Neural cell (in vitro differentiated cells): ENCODE results near the gene TRIO. TPM values are rescaled to one million over a fixed set of nuclear protein-coding genes. Genes with fewer than 3 reads are reported as not detected.
A peak's percentile ranks its signal among the peaks of the same experiment; 100 is the strongest.

Experiments used
- H2AFZ ChIP-seq: fragments of 200-600, 300-800 bp; sonication (generic), shearing (Covaris generic); 2 replicates; pipeline ENCODE4 v1.6.0; 2014; ENCODE audit warnings: low read depth, mild to moderate bottlenecking, antibody characterized with exemption, low read length, moderate library complexity
- H3F3A ChIP-seq: fragments of 200-600 bp; shearing (Covaris generic); 2 replicates; pipeline ENCODE4 v1.6.1; 2016; ENCODE audit warnings: mild to moderate bottlenecking, moderate library complexity, mixed read lengths, antibody characterized with exemption, low read length; ENCODE audit not compliant: insufficient read depth, poor library complexity, severe bottlenecking
- H3K27ac ChIP-seq: fragments of 200-600, 300-800 bp; sonication (generic), shearing (Covaris generic); 2 replicates; pipeline ENCODE4 v1.5.1; 2014; ENCODE audit warnings: mild to moderate bottlenecking, low read length, moderate library complexity
- H3K27me3 ChIP-seq: fragments of 300-800, 200-600 bp; sonication (generic), shearing (Covaris generic); 2 replicates; pipeline ENCODE4 v1.6.0; 2014; ENCODE audit warnings: mild to moderate bottlenecking, low read depth, low read length, moderate library complexity; ENCODE audit not compliant: insufficient read depth
- H3K36me3 ChIP-seq: fragments of 300-800, 200-600 bp; sonication (generic), shearing (Covaris generic); 2 replicates; pipeline ENCODE4 v1.5.1; 2014; ENCODE audit warnings: mild to moderate bottlenecking, antibody characterized with exemption, low read length, moderate library complexity; ENCODE audit not compliant: insufficient read depth
- H3K4me2 ChIP-seq: fragments of 300-800, 200-600 bp; sonication (generic), shearing (Covaris generic); 2 replicates; pipeline ENCODE4 v1.6.0; 2014; ENCODE audit warnings: mild to moderate bottlenecking, low read length
- H3K4me3 ChIP-seq: fragments of 300-800, 200-600 bp; sonication (generic), shearing (Covaris generic); 2 replicates; pipeline ENCODE4 v1.5.1; 2014; ENCODE audit warnings: mild to moderate bottlenecking, low read length, moderate library complexity
- H3K79me2 ChIP-seq: fragments of 200-600 bp; shearing (Covaris generic); replicated peaks from 2 replicates; pipeline ENCODE4 v1.6.0; 2014; ENCODE audit warnings: mild to moderate bottlenecking, low read length, moderate library complexity; ENCODE audit not compliant: insufficient read depth
- H3K9ac ChIP-seq: fragments of 300-800, 200-600 bp; sonication (generic), shearing (Covaris generic); 2 replicates; pipeline ENCODE4 v1.6.1; 2016; ENCODE audit warnings: mild to moderate bottlenecking, low read length, mixed read lengths
- H3K9me2 ChIP-seq: fragments of 200-600 bp; shearing (Covaris generic); 2 replicates; pipeline ENCODE4 v1.6.1; 2016; ENCODE audit warnings: mild to moderate bottlenecking, low read length, mixed read lengths; ENCODE audit not compliant: insufficient read depth
- H3K9me3 ChIP-seq: fragments of 200-600, 300-800 bp; sonication (generic), shearing (Covaris generic); 2 replicates; pipeline ENCODE4 v1.6.1; 2016; ENCODE audit warnings: mild to moderate bottlenecking, mixed run types, low read length, moderate library complexity, mixed read lengths
- H4K20me1 ChIP-seq: fragments of 200-600 bp; shearing (Covaris generic); 2 replicates; pipeline ENCODE4 v1.6.1; 2016; ENCODE audit warnings: mild to moderate bottlenecking, mixed run types; ENCODE audit not compliant: insufficient read depth
- EP300 ChIP-seq: fragments of 450-650 bp; conservative IDR thresholded peaks from 2 replicates; pipeline ENCODE4 v1.6.1; 2014; ENCODE audit warnings: antibody characterized with exemption, mild to moderate bottlenecking, moderate library complexity; ENCODE audit not compliant: poor library complexity, severe bottlenecking
- EZH2 ChIP-seq: fragments of 200-600, 300-800 bp; shearing (Covaris generic), sonication (generic); IDR thresholded peaks from 2 replicates; pipeline ENCODE4 v1.6.1; 2014; ENCODE audit warnings: antibody characterized with exemption, low read length, borderline replicate concordance, mild to moderate bottlenecking; ENCODE audit not compliant: insufficient read depth, poor library complexity, severe bottlenecking
- MXI1 ChIP-seq: fragments of 450-650 bp; conservative IDR thresholded peaks from 2 replicates; pipeline ENCODE4 v1.6.1; 2014; ENCODE audit warnings: antibody characterized with exemption, mild to moderate bottlenecking; ENCODE audit not compliant: poor library complexity, severe bottlenecking
- POLR2AphosphoS5 ChIP-seq: IDR thresholded peaks from 2 replicates; pipeline ENCODE4 v1.6.1; 2012
- RAD21 ChIP-seq: fragments of 450-650 bp; conservative IDR thresholded peaks from 2 replicates; pipeline ENCODE4 v1.6.1; 2014; ENCODE audit warnings: antibody characterized with exemption, mild to moderate bottlenecking, moderate library complexity
- SMC3 ChIP-seq: fragments of 450-650 bp; conservative IDR thresholded peaks from 2 replicates; pipeline ENCODE4 v1.6.1; 2014; ENCODE audit warnings: antibody characterized with exemption, mild to moderate bottlenecking, moderate library complexity; ENCODE audit not compliant: poor library complexity
- TAF1 ChIP-seq: IDR thresholded peaks from 2 replicates; pipeline ENCODE4 v1.6.1; 2012; ENCODE audit warnings: low read depth
- polyA plus RNA-seq: library from polyadenylated mRNA; depleted of rRNA; stranded (reverse); fragments of >200 nt; gene quantifications from 2 replicates; pipeline ENCODE4 v1.2.3, GENCODE V29; 2014
- TF ChIP-seq, protein P1 (sequence below): IDR thresholded peaks from 2 replicates; pipeline ENCODE4 v1.6.1; 2012; ENCODE audit warnings: borderline replicate concordance
- TF ChIP-seq, protein P2 (sequence below): fragments of 450-650 bp; IDR thresholded peaks from 2 replicates; pipeline ENCODE4 v1.5.1; 2014; ENCODE audit warnings: antibody characterized with exemption, mild to moderate bottlenecking, moderate library complexity; ENCODE audit not compliant: poor library complexity, severe bottlenecking

The TRIO gene
- polyA plus RNA-seq, 1 donor from 2014 or later: 168 TPM

DNA sequence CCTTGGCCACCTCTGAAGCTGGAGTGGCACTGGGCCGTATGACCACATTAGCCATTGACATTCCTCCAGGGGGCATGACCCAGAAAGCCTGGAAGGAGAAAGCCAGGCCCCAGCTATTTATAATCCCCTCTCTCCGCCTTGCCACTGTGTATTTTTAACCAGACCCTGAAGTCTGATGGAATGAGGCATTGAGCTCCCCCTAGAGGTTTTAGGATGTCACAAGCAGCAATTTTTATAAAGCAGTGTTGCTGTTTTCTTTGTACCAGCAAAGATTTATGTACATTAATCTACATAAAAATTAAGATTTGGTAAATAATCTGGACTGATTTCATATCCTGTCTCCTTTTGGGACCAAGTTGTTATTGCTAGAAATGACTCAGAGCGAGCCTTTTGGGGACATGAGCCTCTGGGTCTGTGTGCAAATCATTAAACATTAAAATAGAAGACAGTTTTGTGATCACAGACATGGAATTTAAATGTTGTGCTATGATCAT lies 127.1 kb downstream of the TRIO start:
- H3K9me3 ChIP-seq: no peaks in the 10 kb centered on the region
- no peaks in the 10 kb centered on the region for H3K9me2 ChIP-seq
- peak overlapping the region; percentile 28 for H3K27ac ChIP-seq
- peaks cover 74% of the 10 kb centered on the region for H3K79me2 ChIP-seq
- H3K9ac ChIP-seq: peak overlapping the region; percentile 24
- no peak overlapping the region for H3K4me2 ChIP-seq
- H3K36me3 ChIP-seq: no peaks in the 10 kb centered on the region
- no peaks in the 10 kb centered on the region for H4K20me1 ChIP-seq
- no peaks in the 10 kb centered on the region for H3K27me3 ChIP-seq
- H3K4me3 ChIP-seq: no peak overlapping the region
- H3F3A ChIP-seq: no peaks in the 10 kb centered on the region
- TF ChIP-seq, protein P1, sequence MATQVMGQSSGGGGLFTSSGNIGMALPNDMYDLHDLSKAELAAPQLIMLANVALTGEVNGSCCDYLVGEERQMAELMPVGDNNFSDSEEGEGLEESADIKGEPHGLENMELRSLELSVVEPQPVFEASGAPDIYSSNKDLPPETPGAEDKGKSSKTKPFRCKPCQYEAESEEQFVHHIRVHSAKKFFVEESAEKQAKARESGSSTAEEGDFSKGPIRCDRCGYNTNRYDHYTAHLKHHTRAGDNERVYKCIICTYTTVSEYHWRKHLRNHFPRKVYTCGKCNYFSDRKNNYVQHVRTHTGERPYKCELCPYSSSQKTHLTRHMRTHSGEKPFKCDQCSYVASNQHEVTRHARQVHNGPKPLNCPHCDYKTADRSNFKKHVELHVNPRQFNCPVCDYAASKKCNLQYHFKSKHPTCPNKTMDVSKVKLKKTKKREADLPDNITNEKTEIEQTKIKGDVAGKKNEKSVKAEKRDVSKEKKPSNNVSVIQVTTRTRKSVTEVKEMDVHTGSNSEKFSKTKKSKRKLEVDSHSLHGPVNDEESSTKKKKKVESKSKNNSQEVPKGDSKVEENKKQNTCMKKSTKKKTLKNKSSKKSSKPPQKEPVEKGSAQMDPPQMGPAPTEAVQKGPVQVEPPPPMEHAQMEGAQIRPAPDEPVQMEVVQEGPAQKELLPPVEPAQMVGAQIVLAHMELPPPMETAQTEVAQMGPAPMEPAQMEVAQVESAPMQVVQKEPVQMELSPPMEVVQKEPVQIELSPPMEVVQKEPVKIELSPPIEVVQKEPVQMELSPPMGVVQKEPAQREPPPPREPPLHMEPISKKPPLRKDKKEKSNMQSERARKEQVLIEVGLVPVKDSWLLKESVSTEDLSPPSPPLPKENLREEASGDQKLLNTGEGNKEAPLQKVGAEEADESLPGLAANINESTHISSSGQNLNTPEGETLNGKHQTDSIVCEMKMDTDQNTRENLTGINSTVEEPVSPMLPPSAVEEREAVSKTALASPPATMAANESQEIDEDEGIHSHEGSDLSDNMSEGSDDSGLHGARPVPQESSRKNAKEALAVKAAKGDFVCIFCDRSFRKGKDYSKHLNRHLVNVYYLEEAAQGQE: no peak
- TF ChIP-seq EP300 (no peak), RAD21 (peak; percentile 80), EZH2 (no peak), TAF1 (no peak), SMC3 (peak; percentile 76), MXI1 (no peak), POLR2AphosphoS5 (no peak)
- TF ChIP-seq, protein P2, sequence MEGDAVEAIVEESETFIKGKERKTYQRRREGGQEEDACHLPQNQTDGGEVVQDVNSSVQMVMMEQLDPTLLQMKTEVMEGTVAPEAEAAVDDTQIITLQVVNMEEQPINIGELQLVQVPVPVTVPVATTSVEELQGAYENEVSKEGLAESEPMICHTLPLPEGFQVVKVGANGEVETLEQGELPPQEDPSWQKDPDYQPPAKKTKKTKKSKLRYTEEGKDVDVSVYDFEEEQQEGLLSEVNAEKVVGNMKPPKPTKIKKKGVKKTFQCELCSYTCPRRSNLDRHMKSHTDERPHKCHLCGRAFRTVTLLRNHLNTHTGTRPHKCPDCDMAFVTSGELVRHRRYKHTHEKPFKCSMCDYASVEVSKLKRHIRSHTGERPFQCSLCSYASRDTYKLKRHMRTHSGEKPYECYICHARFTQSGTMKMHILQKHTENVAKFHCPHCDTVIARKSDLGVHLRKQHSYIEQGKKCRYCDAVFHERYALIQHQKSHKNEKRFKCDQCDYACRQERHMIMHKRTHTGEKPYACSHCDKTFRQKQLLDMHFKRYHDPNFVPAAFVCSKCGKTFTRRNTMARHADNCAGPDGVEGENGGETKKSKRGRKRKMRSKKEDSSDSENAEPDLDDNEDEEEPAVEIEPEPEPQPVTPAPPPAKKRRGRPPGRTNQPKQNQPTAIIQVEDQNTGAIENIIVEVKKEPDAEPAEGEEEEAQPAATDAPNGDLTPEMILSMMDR: peak; percentile 84
- no peak overlapping the region for H2AFZ ChIP-seq

DNA sequence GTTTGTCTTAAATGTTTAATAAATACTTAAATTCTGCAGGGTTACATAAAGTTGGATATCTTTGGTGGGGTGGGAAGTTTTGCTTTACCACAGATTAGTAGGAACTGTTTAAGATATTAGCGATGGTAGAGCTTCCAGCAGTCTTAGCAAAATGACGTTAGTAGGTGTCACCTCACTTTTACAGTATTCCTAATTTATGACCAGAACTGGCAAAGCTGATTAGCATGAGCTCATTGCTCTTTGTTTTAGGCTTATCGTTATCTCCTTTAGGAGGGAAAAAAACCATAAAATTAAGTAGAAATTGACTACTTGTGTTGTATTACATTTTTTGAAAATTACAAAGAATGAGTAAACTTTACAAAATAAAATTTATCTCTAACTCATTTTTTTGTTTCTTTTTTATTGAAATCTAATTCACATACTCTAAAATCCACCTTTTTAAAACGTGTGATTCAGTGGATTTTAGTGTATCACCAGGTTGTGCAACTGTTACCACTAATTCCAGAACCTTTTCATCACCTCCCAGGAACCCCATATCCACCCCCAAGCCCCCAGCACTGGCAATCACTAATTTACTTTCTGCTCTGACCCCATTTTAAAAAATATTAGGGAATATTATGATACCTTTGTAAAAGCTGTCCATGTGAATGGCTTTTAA lies 129.5 kb downstream of the TRIO start:
- no peaks in the 10 kb centered on the region for H3K9me3 ChIP-seq
- no peaks in the 10 kb centered on the region for H3F3A ChIP-seq
- H3K36me3 ChIP-seq: no peaks in the 10 kb centered on the region
- no peak overlapping the region for H3K4me2 ChIP-seq
- peaks cover 71% of the 10 kb centered on the region for H3K79me2 ChIP-seq
- H3K27ac ChIP-seq: no peak overlapping the region
- H3K9me2 ChIP-seq: no peaks in the 10 kb centered on the region
- H4K20me1 ChIP-seq: no peaks in the 10 kb centered on the region
- no peak overlapping the region for H2AFZ ChIP-seq
- TF ChIP-seq, protein P1: no peak
- TF ChIP-seq EZH2 (no peak), RAD21 (no peak), POLR2AphosphoS5 (no peak), TAF1 (no peak), SMC3 (no peak), MXI1 (no peak), EP300 (no peak)
- TF ChIP-seq, protein P2: no peak
- H3K27me3 ChIP-seq: no peaks in the 10 kb centered on the region
- no peak overlapping the region for H3K9ac ChIP-seq
- no peak overlapping the region for H3K4me3 ChIP-seq
